CD4-positive, alpha-beta T cell treated with Interleukin-15 for 1 hour (primary cell): ENCODE data around the gene ACVR2B.
"Not testable (repeated sequence)": the region's sequence is repeated elsewhere in the genome, so short reads cannot be mapped to it uniquely, and the experiment has no call there.

Experiments used
- DNase-seq: peaks from one replicate; pipeline ENCODE4 v3.0.0-alpha.2; 2020

The ACVR2B gene

DNA sequence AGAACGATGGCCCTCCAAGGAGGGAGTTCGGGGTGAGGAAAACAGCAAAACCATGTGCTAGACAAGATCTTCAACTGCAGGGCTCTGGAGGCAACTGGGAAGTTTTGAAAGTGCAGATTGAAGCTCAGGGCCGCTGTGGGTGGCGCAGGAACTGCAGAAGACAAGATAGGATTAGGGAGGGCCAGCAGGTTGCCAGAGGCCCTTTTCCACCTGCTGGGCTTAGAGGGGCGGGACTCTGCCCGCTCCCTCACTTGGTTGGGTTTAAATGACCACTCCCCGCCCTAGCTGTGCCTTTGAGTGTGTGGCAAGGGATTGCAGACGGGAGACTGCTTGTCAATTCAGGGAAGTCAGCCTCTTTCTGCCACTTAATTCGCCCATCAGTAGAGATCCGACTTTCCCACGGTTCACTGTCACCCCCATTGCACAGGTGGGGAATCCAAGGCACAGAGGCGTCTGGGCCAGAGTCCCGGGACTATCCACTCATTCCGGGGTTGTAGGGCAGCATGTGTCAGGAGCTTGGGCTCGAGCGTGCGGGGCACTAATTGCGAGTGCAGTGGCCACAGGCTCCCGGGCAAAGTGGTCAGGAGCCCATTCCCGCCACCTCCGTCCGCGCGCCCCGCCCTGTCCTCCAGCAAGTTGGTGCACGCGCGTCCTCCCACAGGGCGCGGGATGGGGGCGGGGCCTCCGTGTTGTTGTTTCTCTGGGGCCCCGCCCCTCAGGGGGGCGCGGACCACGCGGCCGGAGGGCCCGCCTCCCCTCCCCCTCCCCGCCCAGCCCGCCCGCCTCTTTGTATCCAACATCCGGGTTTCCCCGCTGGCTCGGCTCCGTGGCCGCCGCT, at the start of gene ACVR2B:
TSS of gene ACVR2B (plus strand) at position 816 of the 838 bp plus-strand sequence. CDS start 433 bp downstream, outside the sequence.
- peak; percentile 71 for DNase-seq

- DNase-seq: no peak
Observed at GRCh38 chr3:38404286-38404685, 49.4 kb upstream of the ACVR2B start.

DNA sequence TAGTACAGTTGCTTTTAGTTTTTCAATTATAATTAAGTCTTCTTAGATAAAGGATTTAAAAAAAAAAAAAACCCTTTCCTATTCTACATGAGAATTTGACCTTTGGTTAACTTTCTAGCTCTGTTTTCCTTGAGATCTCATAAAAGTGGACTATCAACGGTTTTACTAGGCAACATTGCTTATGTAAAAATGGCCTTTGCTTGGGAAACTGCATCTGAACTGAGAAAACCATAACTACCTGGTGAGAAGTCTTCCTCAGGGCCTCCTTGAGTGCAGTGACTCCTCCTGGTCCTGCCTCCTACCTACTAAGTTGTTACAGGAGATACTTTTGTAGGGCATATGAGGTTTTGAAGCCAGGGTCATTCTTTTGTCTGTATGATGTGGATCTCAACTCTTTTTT, 42.1 kb upstream of the ACVR2B start:
- DNase-seq: no peak

DNA sequence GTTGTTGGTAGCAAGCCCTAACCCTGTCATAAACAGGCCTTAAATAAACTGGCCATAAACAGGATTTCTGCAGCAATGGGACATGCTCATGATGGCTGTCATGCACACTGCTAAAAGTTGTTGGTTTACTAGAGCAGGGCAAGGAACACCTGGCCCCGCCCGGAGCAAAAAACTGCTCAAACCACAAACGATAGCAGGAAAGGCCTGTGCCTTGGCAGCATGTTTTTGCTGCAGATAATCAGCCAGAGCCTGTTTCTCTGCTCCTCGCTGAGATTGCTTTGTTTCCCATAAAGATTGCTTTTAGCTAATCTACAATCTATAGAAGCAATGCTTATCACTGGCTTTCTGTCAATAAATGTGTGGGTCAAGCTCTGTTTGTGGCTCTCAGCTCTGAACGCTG, 32.9 kb upstream of the ACVR2B start:
- not testable (repeated sequence) for DNase-seq

- DNase-seq: no peak
Observed at GRCh38 chr3:38421679-38422336, 31.9 kb upstream of the ACVR2B start.

DNA sequence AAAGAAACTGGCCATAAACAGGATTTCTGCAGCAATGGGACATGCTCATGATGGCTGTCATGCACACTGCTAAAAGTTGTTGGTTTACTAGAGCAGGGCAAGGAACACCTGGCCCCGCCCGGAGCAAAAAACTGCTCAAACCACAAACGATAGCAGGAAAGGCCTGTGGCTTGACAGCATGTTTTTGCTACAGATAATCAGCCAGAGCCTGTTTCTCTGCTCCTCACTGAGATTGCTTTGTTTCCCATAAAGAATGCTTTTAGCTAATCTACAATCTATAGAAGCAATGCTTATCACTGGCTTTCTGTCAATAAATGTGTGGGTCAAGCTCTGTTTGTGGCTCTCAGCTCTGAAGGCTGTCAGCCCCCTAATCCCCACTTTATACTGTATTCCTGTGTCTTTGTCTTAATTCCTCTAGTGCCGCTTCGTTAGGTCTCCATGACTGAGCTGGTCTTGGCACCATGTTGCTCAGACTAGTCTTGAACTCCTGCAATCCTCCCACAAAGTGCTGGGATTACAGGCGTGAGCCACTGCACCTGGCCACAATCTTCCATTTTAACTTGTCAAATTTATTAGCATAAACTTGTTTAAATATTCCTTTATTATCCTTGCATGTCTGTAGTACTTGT, 26.8 kb upstream of the ACVR2B start:
- DNase-seq: not testable (repeated sequence)

DNA sequence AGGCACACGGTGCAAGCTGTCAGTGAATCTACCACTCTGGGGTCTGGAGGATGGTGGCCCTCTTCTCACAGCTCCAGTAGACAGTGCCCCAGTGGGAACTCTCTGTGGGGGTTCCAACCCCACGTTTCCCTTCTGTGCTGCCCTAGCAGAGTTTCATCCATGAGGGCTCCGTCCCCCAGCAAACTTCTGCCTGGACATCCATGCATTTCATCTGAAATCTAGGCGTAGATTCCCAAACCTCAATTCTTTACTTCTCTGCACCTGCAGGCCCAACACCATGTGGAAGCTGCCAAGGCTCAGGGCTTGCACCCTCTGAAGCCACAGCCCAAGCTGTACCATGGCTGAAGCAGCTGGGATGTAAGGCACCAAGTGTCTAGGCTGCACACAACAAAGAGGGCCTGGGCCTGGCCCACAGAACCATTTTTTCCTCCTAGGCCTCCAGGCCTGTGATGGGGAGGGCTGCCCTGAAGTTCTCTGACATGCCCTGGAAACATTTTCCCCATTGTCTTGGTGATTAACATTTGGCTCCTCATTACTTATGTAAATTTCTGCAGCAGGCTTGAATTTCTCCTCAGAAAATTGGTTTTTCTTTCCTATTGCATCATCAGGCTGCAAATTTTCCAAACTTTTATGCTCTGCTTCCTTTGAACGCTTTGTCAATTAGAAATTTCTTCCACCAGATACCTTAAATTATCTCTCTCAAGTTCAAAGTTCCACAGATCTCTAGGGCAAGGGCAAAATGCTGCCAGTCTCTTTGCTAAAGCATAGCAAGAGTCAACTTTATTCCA, 20.6 kb upstream of the ACVR2B start:
- not testable (repeated sequence) for DNase-seq

GRCh38 chr3:38433661-38434060, 20.0 kb upstream of the ACVR2B start:
- DNase-seq: not testable (repeated sequence)

GRCh38 chr3:38438436-38439069, 15.1 kb upstream of the ACVR2B start:
- DNase-seq: not testable (repeated sequence)

GRCh38 chr3:38443205-38443604, 10.5 kb upstream of the ACVR2B start:
- not testable (repeated sequence) for DNase-seq

- DNase-seq: no peak
Observed at GRCh38 chr3:38446085-38446686, 7.5 kb upstream of the ACVR2B start.

- DNase-seq: no peak
Observed at GRCh38 chr3:38446812-38447211, 6.9 kb upstream of the ACVR2B start.

GRCh38 chr3:38450853-38451252, 2.8 kb upstream of the ACVR2B start:
- DNase-seq: no peak

DNA sequence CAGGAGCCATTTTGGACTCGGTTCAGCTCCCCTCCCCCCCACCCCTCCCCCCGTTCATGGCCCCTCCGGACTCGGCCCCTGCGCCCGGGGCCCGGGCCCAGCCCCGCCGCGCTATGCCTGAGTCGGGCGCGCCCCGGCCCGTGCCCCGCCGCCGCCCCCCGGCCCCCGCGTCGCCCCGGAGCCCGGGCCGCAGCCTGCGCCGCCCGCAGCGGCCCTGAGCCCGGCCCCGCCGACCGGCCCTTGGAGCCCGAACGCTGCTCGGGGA, 155 bp downstream of the ACVR2B start:
- DNase-seq: no peak

- DNase-seq: no peak
Observed at GRCh38 chr3:38454178-38454883, 641 bp downstream of the ACVR2B start.

GRCh38 chr3:38454884-38455638, 1.4 kb downstream of the ACVR2B start:
- DNase-seq: no peak

DNA sequence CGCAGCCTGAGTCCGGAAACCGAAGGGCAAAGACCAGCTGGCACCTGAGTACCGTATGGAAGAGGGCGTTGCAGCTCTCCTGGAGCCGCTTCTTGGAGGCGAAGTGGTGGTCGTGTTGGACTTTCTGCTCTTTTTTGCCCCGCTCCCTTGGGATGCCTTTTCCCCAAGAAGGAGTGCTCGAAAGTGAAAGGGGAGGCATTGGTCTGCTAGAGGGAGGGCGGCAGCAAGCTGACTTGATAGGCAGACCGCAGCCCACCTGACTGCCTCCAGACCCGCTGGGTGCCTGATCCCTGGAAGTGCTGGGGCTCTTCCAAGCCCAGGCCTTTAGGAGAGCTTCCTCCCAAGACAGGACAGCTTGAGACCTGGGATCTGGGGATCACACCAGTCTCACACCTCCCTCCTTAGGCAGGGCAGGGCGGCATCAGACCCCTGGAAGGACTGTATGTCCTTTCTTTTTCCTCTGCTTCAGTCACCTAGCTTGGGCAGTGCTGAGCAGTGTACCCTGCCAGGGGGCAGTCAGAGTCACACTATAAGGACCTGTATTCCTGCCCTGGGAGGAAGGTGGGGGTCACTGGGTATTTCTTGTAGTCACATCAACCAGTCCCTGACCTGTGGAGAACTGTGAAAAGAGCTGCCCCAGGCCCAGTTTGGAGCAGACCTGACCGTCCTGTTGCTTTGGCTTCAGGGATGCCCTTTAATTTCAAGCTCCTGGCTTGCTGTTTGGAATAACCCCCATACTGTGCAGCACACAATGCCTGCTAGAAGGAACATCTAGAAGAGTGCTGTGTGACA, 2.1 kb downstream of the ACVR2B start:
- DNase-seq: no peak

- no peak for DNase-seq
Observed at GRCh38 chr3:38457111-38458003, 3.7 kb downstream of the ACVR2B start.
